Measurements from ENCODE around the gene SLC39A13. TPM values are rescaled to one million over a fixed set of nuclear protein-coding genes. Genes with fewer than 3 reads are reported as not detected.

The SLC39A13 gene
- total RNA-seq, 6 experiments from 2014 or later: 78.2 to 126 (median 86.4) TPM

DNA sequence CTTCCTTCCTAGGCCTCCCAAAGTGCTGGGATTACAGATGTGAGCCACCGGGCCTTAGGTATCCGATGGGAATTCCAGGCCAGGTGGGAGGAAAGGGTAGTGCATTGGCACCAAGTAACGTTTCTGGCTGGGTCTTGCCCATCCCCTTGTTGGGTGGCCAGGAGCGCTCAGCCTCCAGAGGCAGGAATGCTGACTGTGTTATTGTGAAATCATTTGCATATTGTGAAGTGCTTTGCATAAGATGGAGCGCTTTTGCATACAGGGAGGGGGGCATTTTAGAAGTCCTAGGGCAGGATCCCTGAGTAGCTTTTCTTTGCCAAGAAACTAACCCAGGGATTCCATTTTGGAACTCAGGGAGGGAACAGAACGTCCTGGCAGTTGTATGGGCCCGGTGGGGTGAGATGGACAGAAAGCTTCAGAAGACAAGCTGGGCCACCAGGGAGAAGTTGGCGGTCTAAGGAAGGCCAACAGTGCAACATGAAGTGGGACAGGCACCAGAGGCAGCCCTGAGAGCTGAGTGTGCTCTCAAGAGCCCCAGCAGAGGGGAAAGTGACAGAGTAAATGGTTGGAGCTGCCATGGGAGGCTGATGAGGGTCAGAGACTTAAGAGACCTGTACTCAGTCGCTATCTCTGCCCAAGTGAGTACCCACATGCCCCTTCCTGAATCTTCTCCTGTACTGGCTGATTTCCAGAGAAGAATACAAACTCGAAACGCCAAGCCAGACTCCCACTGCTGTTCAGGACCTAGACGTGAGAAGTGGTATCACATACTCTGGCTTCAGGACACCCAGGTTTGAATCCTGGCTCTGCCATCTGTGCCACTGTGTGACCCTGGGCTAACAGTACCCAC is 1.3 kb upstream of the SLC39A13 start:
- no peak for DNase-seq
- TF ChIP-seq, protein P1, sequence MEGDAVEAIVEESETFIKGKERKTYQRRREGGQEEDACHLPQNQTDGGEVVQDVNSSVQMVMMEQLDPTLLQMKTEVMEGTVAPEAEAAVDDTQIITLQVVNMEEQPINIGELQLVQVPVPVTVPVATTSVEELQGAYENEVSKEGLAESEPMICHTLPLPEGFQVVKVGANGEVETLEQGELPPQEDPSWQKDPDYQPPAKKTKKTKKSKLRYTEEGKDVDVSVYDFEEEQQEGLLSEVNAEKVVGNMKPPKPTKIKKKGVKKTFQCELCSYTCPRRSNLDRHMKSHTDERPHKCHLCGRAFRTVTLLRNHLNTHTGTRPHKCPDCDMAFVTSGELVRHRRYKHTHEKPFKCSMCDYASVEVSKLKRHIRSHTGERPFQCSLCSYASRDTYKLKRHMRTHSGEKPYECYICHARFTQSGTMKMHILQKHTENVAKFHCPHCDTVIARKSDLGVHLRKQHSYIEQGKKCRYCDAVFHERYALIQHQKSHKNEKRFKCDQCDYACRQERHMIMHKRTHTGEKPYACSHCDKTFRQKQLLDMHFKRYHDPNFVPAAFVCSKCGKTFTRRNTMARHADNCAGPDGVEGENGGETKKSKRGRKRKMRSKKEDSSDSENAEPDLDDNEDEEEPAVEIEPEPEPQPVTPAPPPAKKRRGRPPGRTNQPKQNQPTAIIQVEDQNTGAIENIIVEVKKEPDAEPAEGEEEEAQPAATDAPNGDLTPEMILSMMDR (IDR thresholded peaks at IDR 0.05): peak; percentile 34
- no peaks in the 10 kb centered on the region; the same call in 1 of the 2 replicates for H3K36me3 Mint-ChIP-seq (ENCODE audit: low read depth)
- H3K4me3 Mint-ChIP-seq: peak overlapping the region; percentile 89
- peak overlapping the region; percentile 97 for H3K27ac Mint-ChIP-seq
- H3K9me3 Mint-ChIP-seq: no peaks in the 10 kb centered on the region
- H3K27me3 Mint-ChIP-seq (ENCODE audit: insufficient read depth): peaks cover 3% of the 10 kb centered on the region; the same call in 1 of the 2 replicates
- H3K4me1 Mint-ChIP-seq (ENCODE audit: low read depth): peaks cover 30% of the 10 kb centered on the region

DNA sequence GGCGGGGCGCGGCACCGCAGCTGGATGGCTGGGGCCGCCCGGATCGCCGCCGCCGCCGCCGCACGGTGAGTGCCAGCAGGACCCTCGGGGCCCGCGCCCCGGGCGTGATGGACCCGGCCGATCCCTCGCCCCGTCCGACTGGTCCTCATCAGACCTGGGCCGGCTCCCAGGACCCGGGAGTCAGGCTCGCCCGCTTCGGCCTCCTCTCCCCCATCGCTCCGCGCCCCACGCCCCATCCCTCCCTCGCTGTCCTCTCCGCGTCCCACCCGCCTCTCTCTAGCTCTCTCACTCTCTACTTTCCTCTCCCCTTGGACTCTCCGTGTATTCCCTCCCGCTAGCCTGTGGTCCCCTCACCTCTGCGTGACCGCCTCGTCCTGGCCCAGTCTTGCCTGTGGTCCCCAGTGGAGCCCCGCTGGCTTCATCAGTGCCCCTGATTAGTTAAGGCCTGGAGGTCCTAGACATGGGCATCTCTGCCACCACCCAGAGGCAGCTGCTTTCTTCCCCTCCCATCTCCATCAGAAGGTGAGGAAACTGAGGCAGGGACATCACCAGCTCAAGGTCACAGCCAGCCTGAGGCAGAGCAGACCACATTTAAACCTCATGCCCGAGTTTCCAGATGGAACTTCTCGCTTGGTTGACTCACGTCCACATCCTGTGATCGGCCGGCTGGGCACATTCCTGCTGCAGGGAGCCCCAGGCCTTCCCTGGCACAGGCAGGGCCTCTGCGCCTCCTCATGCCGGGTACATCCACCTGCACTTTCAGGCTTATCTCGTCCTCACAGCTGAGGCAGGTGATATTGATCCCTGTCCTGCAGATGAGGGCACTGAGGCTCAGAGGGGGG is 429 bp downstream of the SLC39A13 start:
- peak overlapping the region; percentile 97 for H3K27ac Mint-ChIP-seq
- H3K9me3 Mint-ChIP-seq: no peaks in the 10 kb centered on the region
- peak; percentile 86 for DNase-seq
- H3K4me1 Mint-ChIP-seq (ENCODE audit: low read depth): peaks cover 38% of the 10 kb centered on the region
- peaks cover 3% of the 10 kb centered on the region; the same call in 1 of the 2 replicates for H3K27me3 Mint-ChIP-seq (ENCODE audit: insufficient read depth)
- H3K36me3 Mint-ChIP-seq (ENCODE audit: low read depth): peaks cover 8% of the 10 kb centered on the region; the same call in 1 of the 2 replicates
- TF ChIP-seq, protein P1 (IDR thresholded peaks at IDR 0.05): no peak; the same call in 1 of the 2 replicates
- peak overlapping the region; percentile 94 for H3K4me3 Mint-ChIP-seq

DNA sequence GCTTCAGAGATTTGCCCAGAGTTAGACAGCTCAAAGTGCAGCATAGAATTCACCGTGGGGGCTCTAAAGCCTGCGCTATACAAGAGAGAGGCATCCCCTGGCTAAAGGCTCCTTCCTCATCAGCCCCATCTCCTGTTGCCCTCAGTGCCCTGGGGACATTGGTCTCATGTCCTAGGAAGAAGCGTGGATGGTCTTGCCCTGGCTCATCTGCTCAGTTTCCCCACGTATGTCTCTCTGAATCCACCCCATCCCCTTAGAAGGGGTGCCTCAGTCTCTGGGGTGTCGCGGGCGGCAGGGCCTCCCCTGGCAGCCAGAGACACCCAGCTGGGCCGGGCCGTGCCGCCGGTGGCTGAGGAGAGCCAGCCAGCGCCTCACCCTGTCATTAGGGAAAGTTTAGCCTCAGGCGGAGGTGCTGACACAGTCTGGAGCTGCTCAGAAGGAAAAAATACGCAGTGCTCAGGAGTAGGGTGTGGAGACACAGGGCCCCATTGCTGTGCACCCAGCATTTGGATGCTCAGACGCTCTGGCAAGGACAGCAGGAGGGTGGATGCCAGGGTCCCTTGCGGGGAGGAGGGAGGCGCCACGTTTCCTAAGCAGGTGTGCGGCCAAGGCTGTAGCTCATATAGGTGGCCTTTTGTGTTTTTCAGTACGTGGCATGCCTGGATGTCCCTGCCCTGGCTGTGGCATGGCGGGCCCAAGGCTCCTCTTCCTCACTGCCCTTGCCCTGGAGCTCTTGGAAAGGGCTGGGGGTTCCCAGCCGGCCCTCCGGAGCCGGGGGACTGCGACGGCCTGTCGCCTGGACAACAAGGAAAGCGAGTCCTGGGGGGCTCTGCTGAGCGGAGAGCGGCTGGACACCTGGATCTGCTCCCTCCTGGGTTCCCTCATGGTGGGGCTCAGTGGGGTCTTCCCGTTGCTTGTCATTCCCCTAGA is 1.3 kb downstream of the SLC39A13 start:
- Mint-ChIP-seq H3K4me3 (peak overlapping the region; percentile 94), H3K36me3 (ENCODE audit: low read depth) (peaks cover 13% of the 10 kb centered on the region; the same call in 1 of the 2 replicates), H3K4me1 (ENCODE audit: low read depth) (peaks cover 45% of the 10 kb centered on the region), H3K9me3 (no peaks in the 10 kb centered on the region), H3K27me3 (ENCODE audit: insufficient read depth) (peaks cover 3% of the 10 kb centered on the region; the same call in 1 of the 2 replicates), H3K27ac (peak overlapping the region; percentile 97)
- TF ChIP-seq, protein P1 (IDR thresholded peaks at IDR 0.05): no peak
- peak; percentile 56 for DNase-seq

DNA sequence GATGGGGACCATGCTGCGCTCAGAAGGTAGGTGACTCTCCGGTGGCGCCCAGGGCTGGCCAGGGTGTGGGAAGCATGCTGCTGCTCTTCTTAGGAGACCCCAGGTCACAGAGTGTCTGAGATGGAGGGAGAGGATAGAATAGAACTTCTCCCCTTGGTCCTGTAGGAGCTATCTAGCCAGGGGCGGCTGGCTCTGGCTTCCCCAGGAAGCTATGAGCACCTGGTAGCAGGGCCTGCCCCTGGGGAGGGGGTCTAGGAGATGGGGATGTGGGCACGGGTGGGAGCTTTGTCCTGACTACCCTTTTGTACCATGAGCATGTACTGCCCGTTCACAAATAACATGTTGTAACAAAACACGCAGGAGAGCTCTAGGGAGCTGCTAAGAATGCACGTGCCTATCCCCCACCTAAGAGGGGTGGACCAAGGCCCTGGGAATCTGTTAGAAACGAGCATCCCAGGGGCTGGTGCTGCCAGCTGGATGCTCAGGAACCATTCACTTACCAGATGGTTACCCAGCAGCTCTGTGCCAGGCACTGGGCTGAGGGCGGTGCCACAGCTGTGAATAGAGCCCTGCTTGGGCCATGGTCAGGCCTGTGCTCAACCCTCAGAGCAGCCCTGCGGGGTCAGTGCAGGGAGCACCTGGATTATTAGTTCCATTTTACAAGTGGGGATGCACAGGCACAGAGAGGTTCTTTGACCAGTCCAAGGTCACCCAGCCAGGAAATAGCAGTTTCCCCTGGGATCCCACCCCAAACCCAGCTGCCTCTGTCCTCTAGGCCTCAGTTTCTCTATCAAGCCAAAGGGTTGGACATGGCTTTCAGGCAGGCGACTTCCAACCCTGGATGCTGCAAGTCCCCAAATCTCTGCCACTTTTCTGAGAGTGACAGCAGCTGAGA is 2.2 kb downstream of the SLC39A13 start:
- H3K4me1 Mint-ChIP-seq (ENCODE audit: low read depth): peaks cover 51% of the 10 kb centered on the region
- H3K9me3 Mint-ChIP-seq: no peaks in the 10 kb centered on the region
- TF ChIP-seq, protein P1 (IDR thresholded peaks at IDR 0.05): no peak
- H3K4me3 Mint-ChIP-seq: peak overlapping the region; percentile 94
- no peak for DNase-seq
- peaks cover 3% of the 10 kb centered on the region for H3K27me3 Mint-ChIP-seq (ENCODE audit: insufficient read depth)
- H3K36me3 Mint-ChIP-seq (ENCODE audit: low read depth): peaks cover 19% of the 10 kb centered on the region; the same call in 1 of the 2 replicates
- peak overlapping the region; percentile 21; the same call in 1 of the 2 replicates for H3K27ac Mint-ChIP-seq

Measured in HFFc6 (cell line).